Astrocyte (in vitro differentiated cells and primary cell): ENCODE data around the gene PLA2R1.

Experiments used
- CTCF ChIP-seq: IDR thresholded peaks from 2 replicates; pipeline ENCODE4 v1.5.1; 2011; ENCODE audit warnings: low read depth, mild to moderate bottlenecking, inconsistent platforms, low read length, moderate library complexity; ENCODE audit not compliant: insufficient read depth
- EZH2 ChIP-seq: IDR thresholded peaks from 2 replicates; pipeline ENCODE4 v1.6.1; 2012; ENCODE audit warnings: mild to moderate bottlenecking, low read length, inconsistent platforms; ENCODE audit not compliant: insufficient read depth

- TF ChIP-seq CTCF (no peak), EZH2 (no peak)
Observed at GRCh38 chr2:160053946-160054345, 8.5 kb downstream of the PLA2R1 start.
